GM23338 (cell line): ENCODE data around the gene TBC1D9B. TPM values are rescaled to one million over a fixed set of nuclear protein-coding genes. Genes with fewer than 3 reads are reported as not detected.

Experiments
- ATAC-seq: fragments of 200-7000 bp; cut with Tn5 transposase; 3 replicates; pipeline ENCODE4 v1.9.1; 2020
- DNase-seq: peaks from one replicate; pipeline ENCODE4 v3.0.0-alpha.2; 2015; ENCODE audit warnings: low spot score
- H2AFZ ChIP-seq: fragments of 200-600 bp; sonication (generic); 2 replicates; pipeline ENCODE4 v1.8.0; 2016; ENCODE audit warnings: antibody characterized with exemption, mild to moderate bottlenecking, moderate library complexity
- H3F3A ChIP-seq: fragments of 200-600 bp; sonication (generic); replicated peaks from 2 replicates; pipeline ENCODE4 v1.8.0; 2017; ENCODE audit warnings: antibody characterized with exemption, mixed run types, low read depth
- H3K27ac ChIP-seq: fragments of 200-600 bp; sonication (generic); 2 replicates; pipeline ENCODE4 v1.6.1; 2016; ENCODE audit warnings: low read depth
- H3K27me3 ChIP-seq: fragments of 200-600 bp; sonication (generic); 2 replicates; pipeline ENCODE4 v1.8.0; 2016; ENCODE audit warnings: mild to moderate bottlenecking, mixed run types, moderate library complexity; ENCODE audit not compliant: insufficient read depth
- H3K36me3 ChIP-seq: fragments of 200-600 bp; sonication (generic); 2 replicates; pipeline ENCODE4 v1.8.0; 2016; ENCODE audit warnings: mild to moderate bottlenecking; ENCODE audit not compliant: insufficient read depth
- H3K4me1 ChIP-seq: fragments of 200-600 bp; sonication (generic); 2 replicates; pipeline ENCODE4 v1.8.0; 2016; ENCODE audit warnings: mild to moderate bottlenecking, moderate library complexity; ENCODE audit not compliant: insufficient read depth
- H3K4me2 ChIP-seq: fragments of 200-600 bp; sonication (generic); 2 replicates; pipeline ENCODE4 v1.7.1; 2017; ENCODE audit warnings: mixed run types
- H3K4me3 ChIP-seq: fragments of 200-600 bp; sonication (generic); 2 replicates; pipeline ENCODE4 v1.6.1; 2016; ENCODE audit warnings: mixed run types
- H3K79me2 ChIP-seq: fragments of 200-600 bp; sonication (generic); replicated peaks from 2 replicates; pipeline ENCODE4 v1.8.0; 2017; ENCODE audit warnings: mild to moderate bottlenecking; ENCODE audit not compliant: insufficient read depth
- H3K9me2 ChIP-seq: fragments of 200-600 bp; sonication (generic); 2 replicates; pipeline ENCODE4 v1.8.0; 2017; ENCODE audit not compliant: insufficient read depth
- H4K20me1 ChIP-seq: fragments of 200-600 bp; sonication (generic); replicated peaks from 2 replicates; pipeline ENCODE4 v1.8.0; 2017; ENCODE audit warnings: mild to moderate bottlenecking; ENCODE audit not compliant: insufficient read depth
- H3K27ac Mint-ChIP-seq: 2 replicates; pipeline ENCODE4 v1.8.0; 2020; ENCODE audit warnings: inconsistent platforms, mild to moderate bottlenecking, moderate library complexity, mixed read lengths
- H3K27me3 Mint-ChIP-seq: 3 replicates; pipeline ENCODE4 v1.8.0; 2022; ENCODE audit warnings: low read depth, mild to moderate bottlenecking, moderate library complexity, mixed read lengths, inconsistent platforms; ENCODE audit not compliant: insufficient read depth, poor library complexity
- H3K36me3 Mint-ChIP-seq: 3 replicates; pipeline ENCODE4 v1.8.0; 2021; ENCODE audit warnings: low read depth, mild to moderate bottlenecking, inconsistent platforms, moderate library complexity, mixed read lengths
- H3K4me1 Mint-ChIP-seq: 3 replicates; pipeline ENCODE4 v1.8.0; 2020; ENCODE audit warnings: mild to moderate bottlenecking, inconsistent platforms, mixed read lengths
- H3K4me3 Mint-ChIP-seq: 3 replicates; pipeline ENCODE4 v1.8.0; 2021; ENCODE audit warnings: moderate library complexity, mild to moderate bottlenecking, inconsistent platforms, mixed read lengths
- H3K9me3 Mint-ChIP-seq: 3 replicates; pipeline ENCODE4 v1.8.0; 2020; ENCODE audit warnings: moderate library complexity, mild to moderate bottlenecking, inconsistent platforms, mixed read lengths
- CREB1 ChIP-seq: fragments of 250-450 bp; sonication (Bioruptor Pico); IDR thresholded peaks from 2 replicates; pipeline ENCODE4 v1.5.0; 2020; ENCODE audit warnings: low read depth, mild to moderate bottlenecking, moderate library complexity
- CTCF ChIP-seq, 2 experiments: fragments of 200-600 bp in 1 of 2; sonication (generic) in 1 of 2; conservative IDR thresholded peaks; 2 replicates each; pipeline versions ENCODE4 v1.5.1 to v1.6.1; 2016 to 2017; ENCODE audit warnings: antibody characterized with exemption in 2 of 2, low read depth in 2 of 2, mild to moderate bottlenecking in 2 of 2, moderate library complexity in 1 of 2
- ETS1 ChIP-seq: IDR thresholded peaks from 2 replicates; pipeline ENCODE4 v1.6.1; 2016; ENCODE audit warnings: antibody characterized with exemption
- EZH2 ChIP-seq: fragments of 200-600 bp; sonication (generic); IDR thresholded peaks from one replicate; pipeline ENCODE4 v1.8.0; 2017; ENCODE audit warnings: antibody characterized with exemption, mild to moderate bottlenecking, low read depth; ENCODE audit not compliant: unreplicated experiment
- EZH2phosphoT487 ChIP-seq: fragments of 200-600 bp; sonication (generic); IDR thresholded peaks from one replicate; pipeline ENCODE4 v1.8.1; 2018; ENCODE audit warnings: antibody characterized with exemption; ENCODE audit not compliant: unreplicated experiment
- JUNB ChIP-seq: IDR thresholded peaks from one replicate; pipeline ENCODE4 v1.6.1; 2016; ENCODE audit warnings: antibody characterized with exemption; ENCODE audit not compliant: unreplicated experiment
- NANOG ChIP-seq: IDR thresholded peaks from 2 replicates; pipeline ENCODE4 v1.6.1; 2016; ENCODE audit warnings: antibody characterized with exemption, borderline replicate concordance
- POLR2AphosphoS5 ChIP-seq: IDR thresholded peaks from 2 replicates; pipeline ENCODE4 v1.6.1; 2016; ENCODE audit warnings: antibody characterized with exemption, low read depth
- ZNF114 ChIP-seq: fragments of 250-450 bp; sonication (Bioruptor Pico); IDR thresholded peaks from 2 replicates; pipeline ENCODE4 v1.5.0; 2020; ENCODE audit warnings: mild to moderate bottlenecking, moderate library complexity
- ZNF331 ChIP-seq: fragments of 250-450 bp; sonication (Bioruptor Pico); IDR thresholded peaks from 2 replicates; pipeline ENCODE4 v1.5.0; 2020; ENCODE audit warnings: low read depth, mild to moderate bottlenecking, moderate library complexity
- ZNF462 ChIP-seq: fragments of 250-450 bp; sonication (Bioruptor Pico); IDR thresholded peaks from 2 replicates; pipeline ENCODE4 v1.5.0; 2020; ENCODE audit warnings: mild to moderate bottlenecking, moderate library complexity
- polyA plus RNA-seq: library from polyadenylated mRNA; unstranded; fragments of >200 nt; fragmentation: Nextera tagmentation; extraction: Ambion mirVana; gene quantifications from 2 replicates; pipeline ENCODE4 v1.2.1, GENCODE V29; 2016
- total RNA-seq: library from RNA; depleted of rRNA; stranded (reverse); fragments of >200 nt; shearing (Covaris generic); gene quantifications from 2 replicates; pipeline ENCODE4 v1.2.3, GENCODE V29; 2014

The TBC1D9B gene
- total and polyA plus RNA-seq, 2 experiments from 2014 or later: 19.0 to 38.0 TPM

GRCh38 chr5:179953987-179954386 is 46.3 kb upstream of the TBC1D9B start:
- no peak overlapping the region for H3K4me3 ChIP-seq
- H3K36me3 ChIP-seq: 0 out of 2 replicates have a peak, but pooled peaks cover 3% of the 10 kb centered on the region
- no peak overlapping the region for H2AFZ ChIP-seq
- no peaks in the 10 kb centered on the region for H3K4me1 ChIP-seq
- H3K4me2 ChIP-seq: no peak overlapping the region
- no peaks in the 10 kb centered on the region for H3K9me2 ChIP-seq
- 0 out of 2 replicates have a peak, but pooled peaks cover 5% of the 10 kb centered on the region for H4K20me1 ChIP-seq
- Mint-ChIP-seq H3K36me3 (peaks cover 9% of the 10 kb centered on the region; the same call in 2 of the 3 replicates), H3K4me3 (no peak overlapping the region), H3K9me3 (no peaks in the 10 kb centered on the region), H3K27me3 (no peaks in the 10 kb centered on the region), H3K27ac (no peak overlapping the region), H3K4me1 (no peaks in the 10 kb centered on the region)
- ATAC-seq (no peak), DNase-seq (no peak)
- H3K27me3 ChIP-seq: no peaks in the 10 kb centered on the region
- H3K27ac ChIP-seq: no peak overlapping the region
- no peaks in the 10 kb centered on the region for H3K79me2 ChIP-seq
- no peaks in the 10 kb centered on the region for H3F3A ChIP-seq
- TF ChIP-seq CREB1 (CRISPR knock-in tag): no peak
- TF ChIP-seq EZH2phosphoT487: no peak

GRCh38 chr5:179936976-179937681 is 29.4 kb upstream of the TBC1D9B start:
- no peak for DNase-seq
- no peaks in the 10 kb centered on the region for H3K36me3 Mint-ChIP-seq
- no peak overlapping the region for H3K27ac ChIP-seq
- H3K4me3 ChIP-seq: no peak overlapping the region
- H4K20me1 ChIP-seq: no peaks in the 10 kb centered on the region
- ATAC-seq: no peak
- no peaks in the 10 kb centered on the region for H3K79me2 ChIP-seq
- H3K4me1 ChIP-seq: no peaks in the 10 kb centered on the region
- H3K9me2 ChIP-seq: no peaks in the 10 kb centered on the region
- H2AFZ ChIP-seq: no peak overlapping the region
- no peak overlapping the region for H3K27ac Mint-ChIP-seq
- no peak overlapping the region for H3K4me3 Mint-ChIP-seq
- H3K27me3 ChIP-seq: no peaks in the 10 kb centered on the region
- no peaks in the 10 kb centered on the region for H3F3A ChIP-seq
- peaks cover 8% of the 10 kb centered on the region for H3K27me3 Mint-ChIP-seq
- H3K9me3 Mint-ChIP-seq: no peaks in the 10 kb centered on the region
- H3K4me1 Mint-ChIP-seq: no peaks in the 10 kb centered on the region; the same call in 2 of the 3 replicates
- no peaks in the 10 kb centered on the region for H3K36me3 ChIP-seq
- H3K4me2 ChIP-seq: no peak overlapping the region
- no peak for TF ChIP-seq ZNF462 (CRISPR knock-in tag)
- no peak for TF ChIP-seq ZNF331 (CRISPR knock-in tag)
- TF ChIP-seq EZH2phosphoT487: no peak
- no peak for TF ChIP-seq POLR2AphosphoS5
- TF ChIP-seq CTCF (conservative IDR thresholded peaks at IDR 0.05; ENCODE audit: low read depth in 2 of 2): no peak
- TF ChIP-seq JUNB: no peak
- TF ChIP-seq ETS1: no peak
- TF ChIP-seq EZH2: no peak
- no peak for TF ChIP-seq NANOG
- TF ChIP-seq ZNF114 (CRISPR knock-in tag): no peak
- no peak for TF ChIP-seq CREB1 (CRISPR knock-in tag)
